Transverse colon (tissue), 3 donors: ENCODE measurements around the gene PACRG.

Source experiments
- POLR2A ChIP-seq: fragments of 450-650 bp; IDR thresholded peaks from one replicate; pipeline ENCODE4 v1.6.1; 2016; ENCODE audit warnings: antibody characterized with exemption, mild to moderate bottlenecking, moderate library complexity
- TF ChIP-seq, protein P1 (sequence below), 5 experiments: fragments of 200-600 bp in 3 of 5; fragments of 450-650 bp in 2 of 5; sonication (generic) in 3 of 5; IDR thresholded peaks; 1 replicate in 2 of 5; 2 replicates in 3 of 5; pipeline ENCODE4 v1.5.1; 2016 to 2017; ENCODE audit warnings: antibody characterized with exemption in 5 of 5, inconsistent platforms in 3 of 5, mild to moderate bottlenecking in 2 of 5, moderate library complexity in 1 of 5

DNA sequence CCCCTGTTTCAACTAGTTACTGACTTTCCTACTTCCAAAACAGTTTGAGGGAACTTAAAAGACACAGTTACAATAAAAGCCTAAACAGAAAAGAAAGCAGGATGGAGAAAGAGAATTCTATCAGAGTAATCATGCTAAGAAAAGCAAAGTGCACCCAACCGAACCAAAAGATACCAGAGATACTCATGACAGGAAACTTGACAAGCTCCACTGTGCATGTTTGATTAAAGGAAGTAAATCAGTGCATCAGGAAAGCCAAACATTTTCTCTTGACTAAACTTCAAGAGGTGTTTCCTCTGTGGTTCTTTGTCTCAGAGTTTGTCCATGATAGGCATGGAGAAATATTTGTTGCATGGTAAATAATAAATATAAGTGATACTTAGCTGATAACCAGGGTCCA lies 138.9 kb downstream of the PACRG start:
- no peak for TF ChIP-seq POLR2A
- TF ChIP-seq, protein P1, sequence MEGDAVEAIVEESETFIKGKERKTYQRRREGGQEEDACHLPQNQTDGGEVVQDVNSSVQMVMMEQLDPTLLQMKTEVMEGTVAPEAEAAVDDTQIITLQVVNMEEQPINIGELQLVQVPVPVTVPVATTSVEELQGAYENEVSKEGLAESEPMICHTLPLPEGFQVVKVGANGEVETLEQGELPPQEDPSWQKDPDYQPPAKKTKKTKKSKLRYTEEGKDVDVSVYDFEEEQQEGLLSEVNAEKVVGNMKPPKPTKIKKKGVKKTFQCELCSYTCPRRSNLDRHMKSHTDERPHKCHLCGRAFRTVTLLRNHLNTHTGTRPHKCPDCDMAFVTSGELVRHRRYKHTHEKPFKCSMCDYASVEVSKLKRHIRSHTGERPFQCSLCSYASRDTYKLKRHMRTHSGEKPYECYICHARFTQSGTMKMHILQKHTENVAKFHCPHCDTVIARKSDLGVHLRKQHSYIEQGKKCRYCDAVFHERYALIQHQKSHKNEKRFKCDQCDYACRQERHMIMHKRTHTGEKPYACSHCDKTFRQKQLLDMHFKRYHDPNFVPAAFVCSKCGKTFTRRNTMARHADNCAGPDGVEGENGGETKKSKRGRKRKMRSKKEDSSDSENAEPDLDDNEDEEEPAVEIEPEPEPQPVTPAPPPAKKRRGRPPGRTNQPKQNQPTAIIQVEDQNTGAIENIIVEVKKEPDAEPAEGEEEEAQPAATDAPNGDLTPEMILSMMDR (IDR thresholded peaks at IDR 0.05) = no peak
